Kidney (tissue), 14 donors: ENCODE data around the gene RPL36. TPM values are rescaled to one million over a fixed set of nuclear protein-coding genes. Genes with fewer than 3 reads are reported as not detected.
A peak's percentile ranks its signal among the peaks of the same experiment; 100 is the strongest.

ENCODE experiments used
- DNase-seq, 5 donors: peaks; one replicate each; pipeline ENCODE4 v3.0.0-alpha.2; 2013 to 2020
- FAIRE-seq: peaks from 2 replicates; lab custom pipeline; 2012; peaks lifted over from hg19 to GRCh38; lab: Jason Lieb, UNC
- H3K27ac ChIP-seq, 2 donors: one replicate each; pipeline ENCODE4 v1.7.0; 2013; ENCODE audit warnings: low read depth in 2 of 2, low read length in 2 of 2, inconsistent platforms in 1 of 2
- H3K27me3 ChIP-seq: one replicate; pipeline ENCODE4 v1.7.1; 2013; ENCODE audit warnings: low read length, inconsistent platforms; ENCODE audit not compliant: control insufficient read depth, insufficient read depth
- H3K36me3 ChIP-seq, 3 donors: one replicate each; pipeline versions ENCODE4 v1.7.0 to v1.7.1; 2013; ENCODE audit warnings: low read length in 3 of 3, control low read depth in 1 of 3, inconsistent platforms in 1 of 3; ENCODE audit not compliant: insufficient read depth in 3 of 3, control insufficient read depth in 2 of 3
- H3K4me1 ChIP-seq, 3 donors: one replicate each; pipeline versions ENCODE4 v1.7.0 to v1.7.1; 2013; ENCODE audit warnings: low read length in 3 of 3, inconsistent platforms in 1 of 3, low read depth in 1 of 3; ENCODE audit not compliant: control insufficient read depth in 2 of 3, insufficient read depth in 2 of 3
- H3K4me3 ChIP-seq, 3 donors: one replicate each; pipeline versions ENCODE4 v1.7.0 to v1.8.1; 2013; ENCODE audit warnings: low read length in 3 of 3, control low read depth in 1 of 3, inconsistent platforms in 1 of 3
- H3K9ac ChIP-seq, 3 donors: one replicate each; pipeline versions ENCODE4 v1.7.0 to v1.7.1; 2013; ENCODE audit warnings: low read length in 3 of 3, control low read depth in 1 of 3, inconsistent platforms in 1 of 3
- H3K9me3 ChIP-seq, 3 donors: one replicate each; pipeline versions ENCODE4 v1.7.0 to v1.7.1; 2013; ENCODE audit warnings: low read length in 3 of 3, control low read depth in 1 of 3, inconsistent platforms in 1 of 3; ENCODE audit not compliant: control insufficient read depth in 2 of 3, insufficient read depth in 1 of 3
- intact Hi-C: fragments of 100-400 bp; cut with DNase I; formaldehyde crosslinking; loops from one replicate; pipeline ENCODE4 v1.11.1; 2022
- polyA plus RNA-seq: library from polyadenylated mRNA; stranded (reverse); fragments of 350-450 nt; fragmentation: Illumina TruSeq; extraction: RNeasy Lipid Tissue Mini Kit (QIAGEN cat#74804); gene quantifications from one replicate; pipeline ENCODE4 v1.2.3, GENCODE V29; 2014; ENCODE audit warnings: low read depth, low replicate concordance; ENCODE audit not compliant: insufficient read depth
- total RNA-seq: library from RNA; stranded (reverse); fragmentation: NEBNext Ultra II Directional; extraction: Animal tissue kit (Norgen Biotek cat#: 25700); gene quantifications from one replicate; pipeline ENCODE4 v1.2.1, GENCODE V29; 2021
- TF ChIP-seq, protein P1 (sequence below): IDR thresholded peaks from 3 replicates; pipeline ENCODE4 v1.5.1; 2012; ENCODE audit warnings: mild to moderate bottlenecking, moderate library complexity, borderline replicate concordance; ENCODE audit not compliant: insufficient read depth; ENCODE audit errors: extremely low read depth
- donor health status: control.
- donor health status: control.
- donor health status: control.
- donor health status: control.
- donor health status: control.
- donor health status: DM: yes; HTN: yes; CAD: no.
- donor health status: Normal renal cell carcinoma (clear cell type).

The RPL36 gene
- total and polyA plus RNA-seq, 2 donors from 2014 or later, result 564 to 1,593 TPM

- TF ChIP-seq, protein P1, sequence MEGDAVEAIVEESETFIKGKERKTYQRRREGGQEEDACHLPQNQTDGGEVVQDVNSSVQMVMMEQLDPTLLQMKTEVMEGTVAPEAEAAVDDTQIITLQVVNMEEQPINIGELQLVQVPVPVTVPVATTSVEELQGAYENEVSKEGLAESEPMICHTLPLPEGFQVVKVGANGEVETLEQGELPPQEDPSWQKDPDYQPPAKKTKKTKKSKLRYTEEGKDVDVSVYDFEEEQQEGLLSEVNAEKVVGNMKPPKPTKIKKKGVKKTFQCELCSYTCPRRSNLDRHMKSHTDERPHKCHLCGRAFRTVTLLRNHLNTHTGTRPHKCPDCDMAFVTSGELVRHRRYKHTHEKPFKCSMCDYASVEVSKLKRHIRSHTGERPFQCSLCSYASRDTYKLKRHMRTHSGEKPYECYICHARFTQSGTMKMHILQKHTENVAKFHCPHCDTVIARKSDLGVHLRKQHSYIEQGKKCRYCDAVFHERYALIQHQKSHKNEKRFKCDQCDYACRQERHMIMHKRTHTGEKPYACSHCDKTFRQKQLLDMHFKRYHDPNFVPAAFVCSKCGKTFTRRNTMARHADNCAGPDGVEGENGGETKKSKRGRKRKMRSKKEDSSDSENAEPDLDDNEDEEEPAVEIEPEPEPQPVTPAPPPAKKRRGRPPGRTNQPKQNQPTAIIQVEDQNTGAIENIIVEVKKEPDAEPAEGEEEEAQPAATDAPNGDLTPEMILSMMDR, result no peak
- no peak overlapping the region for H3K4me3 ChIP-seq
- no peak for DNase-seq
- H3K9ac ChIP-seq, result no peak overlapping the region
- H3K9me3 ChIP-seq, result no peaks in the 10 kb centered on the region
- H3K4me1 ChIP-seq, result peaks cover 0 to 11% (median 4%) of the 10 kb centered on the region in 3 donors
- no peak overlapping the region for H3K27ac ChIP-seq
- H3K36me3 ChIP-seq, result peaks cover 2 to 28% (median 9%) of the 10 kb centered on the region in 3 donors
- FAIRE-seq, result no peak
- H3K27me3 ChIP-seq, result no peaks in the 10 kb centered on the region
- intact Hi-C loops, result no loop called here
These were observed 3.4 kb downstream of the RPL36 start for GRCh38 chr19:5693195-5694166.

DNA sequence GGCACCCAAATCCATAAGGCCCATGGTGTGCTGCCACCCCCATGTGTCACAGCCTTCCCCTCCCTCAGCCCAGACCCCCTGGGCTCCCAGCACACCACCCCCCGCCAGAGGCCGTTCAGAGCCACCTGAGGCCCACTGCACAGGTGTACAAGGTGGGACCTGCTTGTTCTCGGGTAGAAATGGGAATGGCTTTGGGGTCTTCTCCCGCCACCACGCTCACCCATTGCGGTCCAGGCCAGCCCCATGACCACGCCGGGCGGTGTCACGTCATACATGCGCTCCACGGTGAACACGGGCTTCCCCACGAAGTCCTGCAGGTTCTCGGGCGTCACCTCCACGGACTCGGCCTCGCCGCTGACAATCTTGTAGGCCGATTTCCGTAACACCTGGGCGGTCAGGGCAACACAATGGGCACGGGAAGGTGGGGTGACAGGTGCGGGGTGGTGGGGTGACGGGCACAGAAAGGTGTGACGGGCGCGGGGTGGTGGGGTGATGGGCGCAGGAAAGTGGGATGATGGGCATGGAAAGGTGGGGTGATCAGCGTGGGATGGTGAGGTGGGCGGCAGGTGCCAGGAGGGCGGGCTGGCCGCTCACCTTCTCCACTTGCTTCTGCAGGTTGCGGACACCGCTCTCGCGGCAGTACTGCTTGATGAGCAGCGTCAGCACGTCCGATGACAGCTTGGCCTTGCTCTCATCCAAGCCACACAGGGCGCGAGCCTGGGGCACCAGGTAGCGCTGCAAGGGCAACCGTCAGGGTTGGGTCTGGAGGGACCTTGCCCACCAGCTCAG, 4.3 kb downstream of the RPL36 start:
- Histone ChIP-seq H3K36me3 (peaks cover 2 to 28% (median 12%) of the 10 kb centered on the region in 3 donors), H3K9me3 (no peaks in the 10 kb centered on the region), H3K27me3 (no peaks in the 10 kb centered on the region), H3K4me3 (no peak overlapping the region), H3K27ac (no peak overlapping the region), H3K4me1 (peaks cover 0 to 11% (median 4%) of the 10 kb centered on the region in 3 donors), H3K9ac (no peak overlapping the region)
- FAIRE-seq, result no peak
- peak in 1 of 5 donors; percentile 43 for DNase-seq
- TF ChIP-seq, protein P1, result no peak
- intact Hi-C loops, result no loop called here

DNA sequence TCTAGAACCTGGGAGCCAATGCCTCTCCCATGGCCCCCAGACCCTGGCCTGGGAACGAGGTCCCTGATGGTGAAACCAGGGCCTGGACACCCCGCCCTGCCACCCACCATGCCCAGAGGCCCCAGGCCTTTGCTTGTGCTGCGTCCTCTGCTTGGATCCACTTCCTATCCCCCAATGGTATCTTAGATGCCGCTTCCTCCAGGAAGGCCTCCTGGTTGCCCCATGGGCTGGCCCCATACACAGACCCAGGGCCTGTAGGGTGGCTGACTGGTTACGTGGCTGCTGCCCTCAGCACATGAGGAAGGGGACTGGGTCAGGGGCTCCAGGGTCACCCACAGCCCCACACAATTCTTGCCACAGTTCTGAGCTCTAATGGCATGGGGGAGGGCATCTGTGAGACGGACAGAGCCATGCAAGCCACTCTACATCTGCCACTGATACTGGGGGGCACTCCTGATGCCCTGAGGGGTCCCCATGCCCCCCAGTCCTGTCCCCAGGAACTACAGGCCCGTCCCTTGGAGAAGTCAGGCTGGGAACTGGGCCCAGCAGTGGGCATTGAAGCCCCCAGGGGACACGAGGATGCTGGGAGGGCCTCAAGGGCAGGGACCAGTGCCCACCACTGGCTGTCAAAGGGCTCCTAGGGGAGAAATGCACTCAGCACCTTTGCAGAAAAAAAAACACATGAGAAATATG, 5.0 kb downstream of the RPL36 start:
- DNase-seq (no peak), FAIRE-seq (no peak)
- H3K9me3 ChIP-seq, result no peaks in the 10 kb centered on the region
- peaks cover 2 to 28% (median 12%) of the 10 kb centered on the region in 3 donors for H3K36me3 ChIP-seq
- intact Hi-C loops, result no loop called here
- no peaks in the 10 kb centered on the region for H3K27me3 ChIP-seq
- H3K4me1 ChIP-seq, result peaks cover 0 to 9% (median 4%) of the 10 kb centered on the region in 3 donors
- H3K27ac ChIP-seq, result no peak overlapping the region
- H3K4me3 ChIP-seq, result no peak overlapping the region
- H3K9ac ChIP-seq, result no peak overlapping the region
- TF ChIP-seq, protein P1, result no peak
